Measurements from ENCODE around the gene REEP3. TPM values are rescaled to one million over a fixed set of nuclear protein-coding genes. Genes with fewer than 3 reads are reported as not detected.

REEP3 gene
- total RNA-seq, 1 experiment from 2014 or later, result 39.6 TPM

DNA sequence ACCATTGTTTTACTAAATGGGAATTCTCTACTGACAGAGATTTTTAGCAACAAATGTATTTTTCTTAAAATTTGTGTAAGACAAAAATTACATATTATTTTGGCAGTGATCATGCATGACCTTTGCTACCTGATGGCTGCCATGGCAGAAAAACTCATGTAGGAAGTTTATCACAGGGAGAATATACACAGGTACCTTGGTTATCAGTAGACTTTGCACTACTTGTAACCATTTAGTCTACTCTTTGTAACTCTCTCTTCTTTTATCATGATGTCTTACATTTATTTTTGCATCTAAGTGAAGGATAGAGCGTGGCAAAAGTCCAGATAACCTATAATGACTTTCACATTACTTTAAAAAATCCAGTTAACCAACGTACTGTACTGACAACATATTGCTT, 34.1 kb downstream of the REEP3 start:
- DNase-seq (ENCODE audit: low spot score), result no peak
- Histone ChIP-seq H3K27ac (ENCODE audit: low read depth, low read length, poor library complexity, severe bottlenecking) (no peak overlapping the region), H3K4me3 (ENCODE audit: low read depth, low read length, poor library complexity, severe bottlenecking) (no peak overlapping the region), H3K36me3 (ENCODE audit: insufficient read depth, low read length, poor library complexity, severe bottlenecking) (no peaks in the 10 kb centered on the region), H3K4me1 (ENCODE audit: insufficient read depth, low read length, poor library complexity, severe bottlenecking) (peaks cover 5% of the 10 kb centered on the region), H3K27me3 (replicated peaks; ENCODE audit: insufficient read depth, low read depth, low read length, poor library complexity) (no peaks in the 10 kb centered on the region), H3K9me3 (ENCODE audit: low read depth, low read length, poor library complexity, severe bottlenecking) (no peaks in the 10 kb centered on the region)
- no peak for TF ChIP-seq EZH2 (IDR thresholded peaks at IDR 0.05; ENCODE audit: borderline replicate concordance, low read depth, low read length, poor library complexity, severe bottlenecking)
- TF ChIP-seq, protein P1, sequence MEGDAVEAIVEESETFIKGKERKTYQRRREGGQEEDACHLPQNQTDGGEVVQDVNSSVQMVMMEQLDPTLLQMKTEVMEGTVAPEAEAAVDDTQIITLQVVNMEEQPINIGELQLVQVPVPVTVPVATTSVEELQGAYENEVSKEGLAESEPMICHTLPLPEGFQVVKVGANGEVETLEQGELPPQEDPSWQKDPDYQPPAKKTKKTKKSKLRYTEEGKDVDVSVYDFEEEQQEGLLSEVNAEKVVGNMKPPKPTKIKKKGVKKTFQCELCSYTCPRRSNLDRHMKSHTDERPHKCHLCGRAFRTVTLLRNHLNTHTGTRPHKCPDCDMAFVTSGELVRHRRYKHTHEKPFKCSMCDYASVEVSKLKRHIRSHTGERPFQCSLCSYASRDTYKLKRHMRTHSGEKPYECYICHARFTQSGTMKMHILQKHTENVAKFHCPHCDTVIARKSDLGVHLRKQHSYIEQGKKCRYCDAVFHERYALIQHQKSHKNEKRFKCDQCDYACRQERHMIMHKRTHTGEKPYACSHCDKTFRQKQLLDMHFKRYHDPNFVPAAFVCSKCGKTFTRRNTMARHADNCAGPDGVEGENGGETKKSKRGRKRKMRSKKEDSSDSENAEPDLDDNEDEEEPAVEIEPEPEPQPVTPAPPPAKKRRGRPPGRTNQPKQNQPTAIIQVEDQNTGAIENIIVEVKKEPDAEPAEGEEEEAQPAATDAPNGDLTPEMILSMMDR (conservative IDR thresholded peaks at IDR 0.05; ENCODE audit: low read depth, low read length), result no peak
- POLR2A ChIA-PET (ENCODE audit: low non-redundant PET), result no interaction called here
- BruUV-seq (replicated peaks), result no TSS peak
- CTCF ChIA-PET, result no interaction called here
- intact Hi-C loops (cut with micrococcal nuclease; ENCODE audit: unreplicated experiment), result no loop called here

DNA sequence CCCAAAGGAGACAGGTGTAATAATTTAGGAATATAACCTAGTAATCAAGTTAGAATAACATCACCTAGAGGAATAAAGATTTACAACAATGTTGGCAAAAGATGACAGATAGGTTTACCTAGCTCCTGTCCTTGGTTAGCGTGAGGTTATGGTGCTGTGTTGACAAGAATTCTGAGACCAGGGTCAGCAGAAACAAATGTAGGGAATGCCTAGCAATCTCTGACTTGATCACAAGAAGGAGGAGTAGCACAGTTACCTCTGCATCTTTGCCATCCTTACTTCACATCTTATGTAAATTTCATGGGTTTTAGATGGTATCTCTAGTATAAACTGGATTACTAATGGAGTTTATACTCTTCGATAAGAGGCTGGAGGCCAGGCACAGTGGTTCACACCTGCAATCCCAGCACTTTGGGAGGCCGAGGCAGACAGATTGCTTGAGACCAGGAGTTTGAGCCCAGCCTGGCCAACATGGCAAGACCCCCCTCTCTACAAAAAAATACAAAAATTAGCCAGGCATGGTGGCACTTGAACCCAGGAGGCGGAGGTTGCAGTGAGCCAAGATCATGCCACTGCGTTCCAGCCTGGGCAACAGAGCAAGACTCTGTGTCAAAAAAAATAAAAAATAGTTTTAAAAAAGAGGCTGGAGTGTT, 37.1 kb downstream of the REEP3 start:
- peaks cover 18% of the 10 kb centered on the region for H3K4me1 ChIP-seq (ENCODE audit: insufficient read depth, low read length, poor library complexity, severe bottlenecking)
- DNase-seq (ENCODE audit: low spot score), result no peak
- ChIA-PET CTCF (no interaction called here), POLR2A (ENCODE audit: low non-redundant PET) (no interaction called here)
- no peak overlapping the region for H3K27ac ChIP-seq (ENCODE audit: low read depth, low read length, poor library complexity, severe bottlenecking)
- H3K9me3 ChIP-seq (ENCODE audit: low read depth, low read length, poor library complexity, severe bottlenecking), result no peaks in the 10 kb centered on the region
- no TSS peak for BruUV-seq (replicated peaks)
- intact Hi-C loops (cut with micrococcal nuclease; ENCODE audit: unreplicated experiment), result no loop called here
- no peaks in the 10 kb centered on the region for H3K36me3 ChIP-seq (ENCODE audit: insufficient read depth, low read length, poor library complexity, severe bottlenecking)
- TF ChIP-seq, protein P1 (conservative IDR thresholded peaks at IDR 0.05; ENCODE audit: low read depth, low read length), result no peak
- no peak for TF ChIP-seq EZH2 (IDR thresholded peaks at IDR 0.05; ENCODE audit: borderline replicate concordance, low read depth, low read length, poor library complexity, severe bottlenecking)
- H3K4me3 ChIP-seq (ENCODE audit: low read depth, low read length, poor library complexity, severe bottlenecking), result no peak overlapping the region
- H3K27me3 ChIP-seq (replicated peaks; ENCODE audit: insufficient read depth, low read depth, low read length, poor library complexity), result no peaks in the 10 kb centered on the region

DNA sequence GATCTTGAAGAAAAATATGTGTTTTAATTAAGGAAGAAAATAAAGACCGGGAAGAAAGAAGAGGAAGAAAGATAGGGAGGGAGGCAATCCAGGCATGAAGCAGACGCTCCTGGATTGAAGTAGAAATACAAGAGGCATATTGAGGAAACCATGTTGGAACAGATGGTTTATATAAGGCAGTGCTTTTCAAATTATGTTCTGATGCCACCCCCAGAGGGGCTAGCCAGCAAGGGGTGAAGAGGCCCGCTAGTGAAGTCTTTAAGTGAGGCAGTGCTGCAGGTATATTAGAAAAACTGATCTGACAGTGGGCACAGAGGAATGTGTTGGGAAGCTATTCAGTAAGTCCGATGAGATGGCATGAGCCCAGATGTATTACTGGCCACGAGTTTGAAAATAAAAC, 40.1 kb downstream of the REEP3 start:
- Histone ChIP-seq H3K4me1 (ENCODE audit: insufficient read depth, low read length, poor library complexity, severe bottlenecking) (peaks cover 18% of the 10 kb centered on the region), H3K27me3 (replicated peaks; ENCODE audit: insufficient read depth, low read depth, low read length, poor library complexity) (no peaks in the 10 kb centered on the region), H3K4me3 (ENCODE audit: low read depth, low read length, poor library complexity, severe bottlenecking) (no peak overlapping the region), H3K36me3 (ENCODE audit: insufficient read depth, low read length, poor library complexity, severe bottlenecking) (no peaks in the 10 kb centered on the region), H3K27ac (ENCODE audit: low read depth, low read length, poor library complexity, severe bottlenecking) (no peak overlapping the region), H3K9me3 (ENCODE audit: low read depth, low read length, poor library complexity, severe bottlenecking) (no peaks in the 10 kb centered on the region)
- TF ChIP-seq, protein P1 (conservative IDR thresholded peaks at IDR 0.05; ENCODE audit: low read depth, low read length), result no peak
- no peak for TF ChIP-seq EZH2 (IDR thresholded peaks at IDR 0.05; ENCODE audit: borderline replicate concordance, low read depth, low read length, poor library complexity, severe bottlenecking)
- intact Hi-C loops (cut with micrococcal nuclease; ENCODE audit: unreplicated experiment), result no loop called here
- ChIA-PET CTCF (no interaction called here), POLR2A (ENCODE audit: low non-redundant PET) (no interaction called here)
- no TSS peak for BruUV-seq (replicated peaks)
- no peak for DNase-seq (ENCODE audit: low spot score)

Measured in A673 (cell line).